GM10847 (cell line): ENCODE data around the gene SDHC.

ENCODE experiments used
- POLR2A ChIP-seq: IDR thresholded peaks from 2 replicates; pipeline ENCODE4 v1.6.1; 2011; ENCODE audit not compliant: insufficient read length; ENCODE audit errors: extremely low read depth

SDHC gene

DNA sequence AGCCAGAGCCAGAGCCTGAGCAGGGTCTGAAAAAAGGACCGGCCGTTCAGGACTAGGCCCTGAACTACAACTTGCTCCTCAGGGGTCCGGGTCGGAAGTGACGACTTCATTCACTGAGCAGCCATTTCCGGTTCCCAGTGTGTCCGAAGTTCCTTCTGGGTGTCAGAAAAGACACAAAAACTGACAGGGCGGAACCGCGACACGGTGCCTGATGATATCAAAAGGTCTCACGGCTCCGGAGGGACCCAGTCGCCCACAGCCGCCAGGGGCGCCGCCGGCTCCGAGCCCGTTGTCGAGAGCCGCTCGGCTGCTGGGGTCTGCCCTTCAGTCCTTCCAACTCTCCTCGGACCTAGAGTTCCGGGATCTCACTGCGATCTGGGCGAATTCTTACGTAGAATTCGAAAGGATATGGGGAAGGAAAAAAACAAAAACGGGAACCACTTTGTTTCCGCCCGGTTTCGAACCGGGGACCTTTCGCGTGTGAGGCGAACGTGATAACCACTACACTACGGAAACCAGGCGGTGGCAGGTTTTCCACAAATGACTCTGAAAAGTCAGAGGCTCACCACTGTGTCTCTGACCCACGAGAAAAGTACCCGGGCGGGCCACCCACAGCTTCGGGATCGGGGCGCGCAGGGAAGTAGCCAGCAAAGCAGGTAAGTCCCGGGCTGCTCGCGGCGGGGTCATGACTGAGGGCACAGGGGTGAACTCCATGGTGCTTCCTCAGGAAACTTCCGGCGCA lies 85.2 kb downstream of the SDHC start:
- TF ChIP-seq POLR2A = peak; percentile 61

DNA sequence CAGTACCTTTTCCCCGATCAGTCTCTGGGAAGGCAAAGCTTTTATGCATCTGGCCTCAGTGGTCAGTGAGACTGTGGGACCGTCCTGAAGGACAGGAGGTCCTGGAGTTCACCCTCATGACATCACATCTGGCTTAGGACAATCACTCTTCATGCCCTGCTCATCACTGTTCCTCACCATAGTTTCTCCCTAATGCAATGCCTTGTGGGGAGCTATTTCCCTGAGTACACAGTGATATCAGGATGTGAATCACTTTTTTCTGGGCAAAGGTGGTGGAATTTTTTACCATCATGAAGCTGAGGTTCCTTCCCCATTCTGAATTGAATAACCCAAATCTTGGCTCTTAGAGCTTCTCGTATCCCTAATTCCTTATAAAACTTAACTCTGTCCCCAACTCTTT lies 88.3 kb downstream of the SDHC start:
- no peak for TF ChIP-seq POLR2A

- no peak for TF ChIP-seq POLR2A
Observed at GRCh38 chr1:161404051-161404597, 89.9 kb downstream of the SDHC start.

- no peak for TF ChIP-seq POLR2A
Observed at GRCh38 chr1:161407451-161407985, 93.3 kb downstream of the SDHC start.

DNA sequence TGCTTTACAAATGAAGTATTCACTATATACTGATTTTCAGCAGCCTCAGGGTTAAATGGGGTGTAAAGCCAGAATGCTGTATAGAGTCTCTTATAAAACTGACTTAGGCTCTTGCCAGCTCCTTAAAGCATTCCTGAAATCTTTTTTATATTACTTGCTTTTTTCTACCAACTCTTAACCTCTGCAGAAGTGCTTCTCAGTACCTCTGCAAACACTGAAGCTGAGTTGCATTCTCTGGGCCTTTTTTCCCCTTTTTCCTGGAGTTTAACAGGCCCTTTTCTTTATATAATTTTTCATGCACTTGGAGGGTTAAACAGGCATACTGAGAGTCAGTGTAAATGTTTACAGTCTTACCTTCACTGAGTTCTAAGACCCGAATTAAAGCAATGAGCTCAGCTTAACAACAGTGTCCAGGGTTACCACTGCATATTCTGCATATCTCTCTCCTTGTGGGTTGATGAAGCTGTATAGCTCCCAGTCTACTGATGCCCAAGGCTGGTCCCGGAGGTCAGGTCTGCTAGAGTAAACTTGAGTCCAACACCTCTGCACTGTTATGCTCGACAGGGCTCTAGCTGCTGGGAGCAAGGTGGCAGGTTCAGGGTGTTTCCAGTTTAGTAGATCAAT lies 94.4 kb downstream of the SDHC start:
- no peak for TF ChIP-seq POLR2A
